ENCODE data around the gene THAP12. TPM values are rescaled to one million over a fixed set of nuclear protein-coding genes. Genes with fewer than 3 reads are reported as not detected.
"Not testable (repeated sequence)": the region's sequence is repeated elsewhere in the genome, so short reads cannot be mapped to it uniquely, and the experiment has no call there.

THAP12 gene
- total and polyA plus RNA-seq, 5 experiments from 2014 or later = 52.4 to 66.3 (median 58.6) TPM

- no peaks in the 10 kb centered on the region for H3K4me1 Mint-ChIP-seq
- DNase-seq = no peak
- no peak for ATAC-seq
- no peak overlapping the region for H3K27ac Mint-ChIP-seq
- no peaks in the 10 kb centered on the region for H3K9me3 Mint-ChIP-seq
- no peak overlapping the region for H3K4me3 Mint-ChIP-seq
- POLR2A ChIA-PET = interaction anchor here (2.2 kb wide), 1 partner anchor 115 kb away, joined by 5 read pairs; no protein-coding TSS in a partner anchor
- peaks cover 23 to 69% (median 37%) of the 10 kb centered on the region in 5 donors for H3K27me3 Mint-ChIP-seq
- H3K36me3 Mint-ChIP-seq = peaks cover 0 to 2% (median 0%) of the 10 kb centered on the region in 3 donors
Observed at GRCh38 chr11:76321820-76322524, 59.0 kb downstream of the THAP12 start.

- POLR2A ChIA-PET = no interaction called here
- Mint-ChIP-seq H3K27ac (no peak overlapping the region), H3K9me3 (no peaks in the 10 kb centered on the region), H3K27me3 (peaks cover 23 to 66% (median 37%) of the 10 kb centered on the region in 5 donors), H3K4me1 (no peaks in the 10 kb centered on the region), H3K36me3 (peaks cover 0 to 2% (median 0%) of the 10 kb centered on the region in 3 donors), H3K4me3 (no peak overlapping the region)
- ATAC-seq (no peak), DNase-seq (no peak)
Observed at GRCh38 chr11:76321340-76321739, 59.6 kb downstream of the THAP12 start.

DNA sequence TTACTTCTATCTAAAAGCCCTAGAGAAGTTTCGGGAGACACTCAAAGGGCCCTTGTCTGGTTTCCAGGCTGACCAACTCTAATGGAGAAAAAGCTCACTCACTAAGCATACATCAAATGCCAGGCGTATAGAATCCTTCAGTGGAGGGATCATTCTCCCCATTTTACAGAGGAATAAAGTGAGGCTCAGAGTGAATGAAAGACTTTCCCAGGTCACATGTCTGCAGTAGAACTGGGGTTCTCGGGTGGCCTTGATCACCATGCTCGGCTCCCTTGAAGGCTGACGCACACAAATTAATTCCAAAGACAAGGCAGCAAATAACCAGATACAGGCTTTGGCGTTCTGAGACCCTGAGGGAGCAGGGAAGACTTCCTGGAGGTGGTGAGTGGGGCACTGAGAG lies 60.0 kb downstream of the THAP12 start:
- Mint-ChIP-seq H3K36me3 (peaks cover 0 to 2% (median 0%) of the 10 kb centered on the region in 3 donors), H3K4me3 (no peak overlapping the region), H3K27ac (no peak overlapping the region), H3K27me3 (peaks cover 23 to 62% (median 37%) of the 10 kb centered on the region in 5 donors), H3K9me3 (no peaks in the 10 kb centered on the region), H3K4me1 (no peaks in the 10 kb centered on the region)
- POLR2A ChIA-PET = interaction anchor here (1.2 kb wide), 1 partner anchor 113 kb away, joined by 3 read pairs; no protein-coding TSS in a partner anchor
- ATAC-seq = no peak
- no peak for DNase-seq

- POLR2A ChIA-PET = interaction anchor here (1.2 to 2.7 kb wide), 2 partner anchors 112 kb away, joined by 3 to 20 read pairs; no protein-coding TSS in a partner anchor
- not testable (repeated sequence) for H3K4me1 Mint-ChIP-seq, DNase-seq, ATAC-seq, H3K36me3 Mint-ChIP-seq, H3K4me3 Mint-ChIP-seq, H3K27ac Mint-ChIP-seq, H3K9me3 Mint-ChIP-seq
- peaks cover 21 to 51% (median 32%) of the 10 kb centered on the region in 5 donors for H3K27me3 Mint-ChIP-seq
Observed at GRCh38 chr11:76319798-76320197, 61.1 kb downstream of the THAP12 start.

DNA sequence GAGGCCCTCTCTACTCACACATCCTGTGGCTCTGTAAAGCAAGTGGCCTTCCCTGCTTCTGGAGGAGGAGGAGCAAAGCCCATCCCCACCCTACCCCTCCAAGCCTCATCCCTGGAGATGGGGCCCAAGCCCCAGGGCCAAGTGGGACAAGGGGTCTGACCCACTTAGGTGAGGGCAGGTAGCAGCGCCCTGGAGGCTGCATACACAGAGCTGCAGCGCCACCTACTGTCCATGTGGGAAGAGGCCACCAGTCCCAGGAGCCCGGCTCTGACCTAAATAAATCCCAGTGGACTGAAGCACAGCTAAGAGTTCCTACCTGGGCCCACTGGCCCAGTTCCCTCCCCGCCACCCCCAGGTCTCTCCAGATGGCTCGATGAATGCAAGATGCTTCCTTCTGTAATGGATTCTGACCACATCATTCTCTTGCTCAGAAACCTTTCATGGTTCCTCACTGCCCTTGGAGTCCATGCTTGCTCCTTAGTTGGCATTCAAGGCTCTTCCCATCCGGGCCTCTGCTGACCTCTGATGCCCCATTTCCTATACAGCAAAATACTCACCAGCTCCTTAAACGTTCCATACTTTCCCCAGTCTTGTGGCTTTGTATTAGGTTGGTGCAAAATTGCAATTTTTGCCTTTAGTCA lies 62.1 kb downstream of the THAP12 start:
- peaks cover 0 to 2% (median 0%) of the 10 kb centered on the region in 3 donors for H3K36me3 Mint-ChIP-seq
- no peak overlapping the region for H3K4me3 Mint-ChIP-seq
- POLR2A ChIA-PET = interaction anchor here (2.7 kb wide), 1 partner anchor 111 kb away, joined by 20 read pairs; no protein-coding TSS in a partner anchor
- no peaks in the 10 kb centered on the region for H3K4me1 Mint-ChIP-seq
- peaks cover 20 to 49% (median 31%) of the 10 kb centered on the region in 5 donors for H3K27me3 Mint-ChIP-seq
- H3K27ac Mint-ChIP-seq = no peak overlapping the region
- DNase-seq = peak; percentile 73 to 91 (median 83)
- no peaks in the 10 kb centered on the region for H3K9me3 Mint-ChIP-seq
- ATAC-seq = peak; percentile 97 to 100

GRCh38 chr11:76317296-76317695 lies 63.6 kb downstream of the THAP12 start:
- Mint-ChIP-seq H3K27ac (no peak overlapping the region), H3K27me3 (peaks cover 13 to 34% (median 26%) of the 10 kb centered on the region in 5 donors), H3K9me3 (no peaks in the 10 kb centered on the region), H3K4me1 (peaks cover 0 to 4% (median 0%) of the 10 kb centered on the region in 4 donors), H3K36me3 (no peaks in the 10 kb centered on the region), H3K4me3 (no peak overlapping the region)
- DNase-seq (no peak), ATAC-seq (no peak)
- POLR2A ChIA-PET = interaction anchor here (0.7 to 2.7 kb wide), 2 partner anchors 87 to 109 kb away, joined by 4 to 20 read pairs; no protein-coding TSS in a partner anchor

DNA sequence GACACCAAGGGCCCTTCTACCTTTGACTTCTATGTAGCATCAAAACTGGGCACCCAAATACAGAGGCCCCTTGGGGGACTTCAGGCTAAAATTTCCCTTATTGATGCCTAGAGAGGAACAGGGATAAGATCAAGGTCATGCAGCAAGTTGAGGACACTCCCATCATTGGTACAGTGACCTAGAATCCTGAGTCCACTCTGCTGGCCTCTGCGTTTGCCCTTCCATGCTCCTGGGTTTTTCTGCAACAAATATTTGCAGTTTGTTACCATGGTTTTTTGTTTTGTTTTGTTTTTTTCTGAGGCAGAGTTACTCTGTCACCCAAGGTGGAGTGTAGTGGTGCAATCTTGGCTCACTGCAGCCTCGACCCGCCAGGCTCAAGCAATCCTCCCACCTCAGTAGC lies 64.2 kb downstream of the THAP12 start:
- DNase-seq (no peak), ATAC-seq (no peak)
- no peak overlapping the region for H3K4me3 Mint-ChIP-seq
- peaks cover 0 to 4% (median 0%) of the 10 kb centered on the region in 4 donors for H3K4me1 Mint-ChIP-seq
- peaks cover 14 to 35% (median 27%) of the 10 kb centered on the region in 5 donors for H3K27me3 Mint-ChIP-seq
- POLR2A ChIA-PET = no interaction called here
- no peaks in the 10 kb centered on the region for H3K9me3 Mint-ChIP-seq
- H3K36me3 Mint-ChIP-seq = no peaks in the 10 kb centered on the region
- no peak overlapping the region for H3K27ac Mint-ChIP-seq

- POLR2A ChIA-PET = no interaction called here
- ATAC-seq (no peak), DNase-seq (no peak)
- Mint-ChIP-seq H3K27ac (peak overlapping the region in 1 of 10 donors; percentile 49), H3K4me1 (peaks cover 0 to 4% (median 0%) of the 10 kb centered on the region in 4 donors), H3K4me3 (no peak overlapping the region), H3K27me3 (peaks cover 5 to 21% (median 14%) of the 10 kb centered on the region in 5 donors), H3K36me3 (no peaks in the 10 kb centered on the region), H3K9me3 (no peaks in the 10 kb centered on the region)
Observed at GRCh38 chr11:76315182-76315853, 65.6 kb downstream of the THAP12 start.

DNA sequence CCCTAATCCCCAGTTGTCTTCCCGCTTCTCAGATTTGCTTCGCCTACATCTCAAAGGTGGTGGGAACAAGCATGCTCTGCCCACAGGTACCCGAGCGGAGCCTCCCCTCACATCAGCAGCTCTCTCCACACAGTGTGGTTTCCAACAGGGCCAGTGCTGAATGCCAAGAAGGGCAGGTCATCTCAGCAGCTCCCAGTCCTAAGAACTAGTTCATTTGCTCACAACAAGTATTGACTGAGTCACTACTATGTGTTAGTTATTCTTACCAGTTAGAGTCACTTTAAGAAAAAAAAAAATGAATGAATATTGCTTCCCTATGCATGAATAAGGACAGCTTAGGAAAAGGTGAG lies 66.2 kb downstream of the THAP12 start:
- ATAC-seq = no peak
- DNase-seq = no peak
- POLR2A ChIA-PET = no interaction called here
- Mint-ChIP-seq H3K27me3 (peaks cover 0 to 15% (median 8%) of the 10 kb centered on the region in 5 donors), H3K36me3 (no peaks in the 10 kb centered on the region), H3K27ac (no peak overlapping the region), H3K4me1 (peaks cover 0 to 4% (median 0%) of the 10 kb centered on the region in 4 donors), H3K9me3 (no peaks in the 10 kb centered on the region), H3K4me3 (no peak overlapping the region)

DNA sequence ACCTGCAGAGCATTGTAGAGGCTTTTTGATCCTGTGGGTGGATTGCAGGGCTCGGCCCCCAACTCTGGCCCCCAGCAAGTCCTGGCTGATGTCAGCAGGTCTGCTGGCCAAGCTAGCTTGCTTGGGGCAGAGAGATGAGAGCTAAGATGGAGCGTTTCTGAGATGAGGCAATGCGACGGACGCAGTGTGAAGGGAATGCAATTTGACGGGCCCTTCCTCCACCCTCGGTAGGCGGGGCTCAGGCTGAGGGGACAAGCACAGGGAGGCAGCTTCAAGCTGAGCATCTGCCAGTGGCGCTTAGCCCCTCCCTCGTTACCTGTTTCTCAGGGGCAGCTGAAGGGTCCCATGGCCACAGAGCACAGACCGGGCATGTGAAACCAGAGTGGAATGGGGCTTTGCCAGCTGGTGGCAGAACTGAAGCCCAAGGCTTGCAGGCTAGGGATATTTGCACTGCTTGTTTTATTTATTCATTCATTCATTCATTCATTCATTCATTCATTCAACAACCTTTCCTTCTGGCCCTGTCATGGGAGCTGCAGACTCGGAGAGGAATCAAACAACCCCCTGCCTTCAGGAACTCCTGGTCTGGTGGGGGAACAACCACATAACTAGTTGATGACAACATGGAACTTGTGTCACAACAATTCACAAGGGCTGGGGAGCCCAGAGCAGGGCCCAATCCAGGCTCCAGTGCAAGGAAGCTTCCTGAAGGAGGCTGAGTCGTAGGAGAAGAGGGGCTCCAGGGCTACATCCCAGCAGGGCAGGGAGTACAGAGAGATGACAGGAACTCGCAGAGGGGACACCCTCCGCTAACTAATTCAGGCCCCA lies 66.8 kb downstream of the THAP12 start:
- ATAC-seq = no peak
- Mint-ChIP-seq H3K4me1 (peaks cover 0 to 4% (median 0%) of the 10 kb centered on the region in 4 donors), H3K36me3 (no peaks in the 10 kb centered on the region), H3K27ac (no peak overlapping the region), H3K4me3 (no peak overlapping the region), H3K27me3 (peaks cover 0 to 13% (median 7%) of the 10 kb centered on the region in 5 donors), H3K9me3 (no peaks in the 10 kb centered on the region)
- POLR2A ChIA-PET = no interaction called here
- DNase-seq = no peak

- DNase-seq = no peak
- no peaks in the 10 kb centered on the region for H3K36me3 Mint-ChIP-seq
- no peak overlapping the region for H3K4me3 Mint-ChIP-seq
- POLR2A ChIA-PET = no interaction called here
- peaks cover 0 to 4% (median 0%) of the 10 kb centered on the region in 4 donors for H3K4me1 Mint-ChIP-seq
- H3K9me3 Mint-ChIP-seq = no peaks in the 10 kb centered on the region
- H3K27me3 Mint-ChIP-seq = peaks cover 0 to 10% (median 2%) of the 10 kb centered on the region in 5 donors
- no peak for ATAC-seq
- no peak overlapping the region for H3K27ac Mint-ChIP-seq
Observed at GRCh38 chr11:76313271-76313670, 67.7 kb downstream of the THAP12 start.

Data from naive thymus-derived CD8-positive, alpha-beta T cell (primary cell).